ENCODE data around the gene OR5K3.

The OR5K3 gene

DNA sequence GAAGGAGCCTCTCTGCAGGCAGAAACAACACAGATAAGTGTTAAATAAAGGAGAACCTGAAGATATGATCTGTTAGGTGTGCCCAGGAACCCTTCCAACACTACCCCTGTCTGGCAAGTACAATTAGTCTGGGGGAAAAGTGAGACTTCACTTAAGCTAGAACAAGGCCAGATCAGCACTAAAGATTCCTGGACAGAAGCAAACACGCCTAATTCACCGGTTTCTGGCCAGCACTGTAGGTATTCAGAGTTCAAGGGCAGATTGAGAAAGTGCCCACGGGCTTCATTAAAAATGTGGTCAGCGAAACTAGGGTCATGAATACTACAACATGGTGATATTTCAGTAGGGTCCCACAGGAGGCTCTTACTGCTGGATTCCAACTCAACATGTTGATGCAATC is 43.9 kb downstream of the OR5K3 start:
- DNase-seq (ENCODE audit: low read depth), result no peak

DNA sequence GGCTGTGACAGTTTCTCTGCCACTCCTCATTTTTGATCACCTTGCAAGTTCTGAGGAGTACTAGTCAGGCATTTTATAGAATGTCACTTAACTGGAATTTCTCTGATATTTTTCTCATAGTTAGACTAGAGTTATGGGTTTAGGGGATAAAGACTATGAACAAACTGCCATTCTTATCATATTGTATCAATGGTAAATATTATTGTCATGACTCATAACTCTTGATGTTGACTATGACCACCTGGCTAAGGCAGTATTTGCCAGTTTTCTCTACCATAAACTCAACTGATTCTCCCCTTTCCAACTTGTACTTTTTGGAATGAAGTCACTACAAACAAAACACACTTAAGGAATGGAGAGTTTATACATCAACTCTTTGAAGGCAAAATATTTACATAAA is 49.8 kb downstream of the OR5K3 start:
- no peak for DNase-seq (ENCODE audit: low read depth)

Data from activated gamma-delta T cell treated with anti-CD3 and anti-CD28 coated beads, Interleukin-2, amount 50 U/mL, for 16 hours (primary cell).